ENCODE results near the gene SOBP. TPM values are rescaled to one million over a fixed set of nuclear protein-coding genes. Genes with fewer than 3 reads are reported as not detected.

The SOBP gene
- polyA plus RNA-seq, 1 donor (not counting 4 experiments of a cell fraction or from before 2014, with no cell fraction given): not detected

GRCh38 chr6:107634324-107635056, 144.6 kb downstream of the SOBP start:
- no peaks in the 10 kb centered on the region for H4K20me1 ChIP-seq (ENCODE audit: control insufficient read depth, extremely low read depth, insufficient read depth, low read length)
- H3K27me3 ChIP-seq (ENCODE audit: control insufficient read depth, extremely low read depth, insufficient read depth, low read length): peaks cover 40% of the 10 kb centered on the region
- H3K27ac ChIP-seq (ENCODE audit: control insufficient read depth, insufficient read depth, low read length): no peak overlapping the region
- H3K4me3 ChIP-seq (ENCODE audit: control insufficient read depth in 2 of 3, extremely low read depth in 1 of 3, insufficient read depth in 2 of 3, low read depth in 1 of 3, low read length in 3 of 3): no peak overlapping the region
- no peaks in the 10 kb centered on the region for H3K36me3 ChIP-seq (ENCODE audit: control insufficient read depth in 2 of 2, extremely low read depth in 1 of 2, insufficient read depth in 2 of 2, low read length in 2 of 2)
- H3K4me1 ChIP-seq (ENCODE audit: control insufficient read depth, extremely low read depth, insufficient read depth, low read length): no peaks in the 10 kb centered on the region
- no peak for DNase-seq (ENCODE audit: low read depth, low spot score)
- TF ChIP-seq, protein P1, sequence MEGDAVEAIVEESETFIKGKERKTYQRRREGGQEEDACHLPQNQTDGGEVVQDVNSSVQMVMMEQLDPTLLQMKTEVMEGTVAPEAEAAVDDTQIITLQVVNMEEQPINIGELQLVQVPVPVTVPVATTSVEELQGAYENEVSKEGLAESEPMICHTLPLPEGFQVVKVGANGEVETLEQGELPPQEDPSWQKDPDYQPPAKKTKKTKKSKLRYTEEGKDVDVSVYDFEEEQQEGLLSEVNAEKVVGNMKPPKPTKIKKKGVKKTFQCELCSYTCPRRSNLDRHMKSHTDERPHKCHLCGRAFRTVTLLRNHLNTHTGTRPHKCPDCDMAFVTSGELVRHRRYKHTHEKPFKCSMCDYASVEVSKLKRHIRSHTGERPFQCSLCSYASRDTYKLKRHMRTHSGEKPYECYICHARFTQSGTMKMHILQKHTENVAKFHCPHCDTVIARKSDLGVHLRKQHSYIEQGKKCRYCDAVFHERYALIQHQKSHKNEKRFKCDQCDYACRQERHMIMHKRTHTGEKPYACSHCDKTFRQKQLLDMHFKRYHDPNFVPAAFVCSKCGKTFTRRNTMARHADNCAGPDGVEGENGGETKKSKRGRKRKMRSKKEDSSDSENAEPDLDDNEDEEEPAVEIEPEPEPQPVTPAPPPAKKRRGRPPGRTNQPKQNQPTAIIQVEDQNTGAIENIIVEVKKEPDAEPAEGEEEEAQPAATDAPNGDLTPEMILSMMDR (optimal IDR thresholded peaks at IDR 0.05 in 1 of 3, IDR thresholded peaks at IDR 0.05 in 1 of 3, conservative IDR thresholded peaks at IDR 0.05 in 1 of 3; ENCODE audit: extremely low read depth in 1 of 3, insufficient read depth in 2 of 3, low read length in 3 of 3): no peak
- H3K79me2 ChIP-seq (ENCODE audit: control insufficient read depth, insufficient read depth, low read length): no peaks in the 10 kb centered on the region
- no peaks in the 10 kb centered on the region for H3K9me3 ChIP-seq (ENCODE audit: control insufficient read depth, low read depth, low read length)
- no peaks in the 10 kb centered on the region for H3K9me1 ChIP-seq (ENCODE audit: control insufficient read depth, extremely low read depth, insufficient read depth, low read length)
- dilution Hi-C loops (cut with MboI; ENCODE audit: extremely low pct_ligation_motif_present, low sequenced_read_pairs): no loop called here
- no peak overlapping the region for H2AFZ ChIP-seq (ENCODE audit: control insufficient read depth, low read length)
- FAIRE-seq: no peak
- no peak overlapping the region for H3K9ac ChIP-seq (ENCODE audit: control insufficient read depth, extremely low read depth, insufficient read depth, low read length)
- H3K4me2 ChIP-seq (ENCODE audit: control insufficient read depth, extremely low read depth, insufficient read depth, low read depth, low read length): peak overlapping the region; percentile 2

DNA sequence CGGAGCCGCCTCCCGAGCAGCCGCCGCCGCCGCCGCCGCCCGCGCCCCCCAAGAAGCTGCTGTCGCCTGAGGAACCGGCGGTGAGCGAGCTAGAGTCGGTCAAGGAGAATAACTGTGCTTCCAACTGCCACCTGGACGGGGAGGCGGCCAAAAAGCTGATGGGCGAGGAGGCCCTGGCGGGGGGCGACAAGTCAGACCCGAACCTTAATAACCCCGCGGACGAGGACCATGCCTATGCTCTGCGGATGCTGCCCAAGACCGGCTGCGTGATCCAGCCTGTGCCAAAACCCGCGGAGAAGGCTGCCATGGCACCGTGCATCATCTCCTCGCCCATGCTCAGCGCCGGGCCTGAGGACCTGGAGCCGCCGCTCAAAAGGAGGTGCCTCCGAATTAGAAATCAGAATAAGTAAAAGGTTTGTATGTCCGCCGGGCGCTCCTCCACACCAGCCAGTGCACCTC, 145.2 kb downstream of the SOBP start:
- dilution Hi-C loops (cut with MboI; ENCODE audit: extremely low pct_ligation_motif_present, low sequenced_read_pairs): no loop called here
- H3K9ac ChIP-seq (ENCODE audit: control insufficient read depth, extremely low read depth, insufficient read depth, low read length): no peak overlapping the region
- H2AFZ ChIP-seq (ENCODE audit: control insufficient read depth, low read length): no peak overlapping the region
- no peak for FAIRE-seq
- TF ChIP-seq EZH2 (IDR thresholded peaks at IDR 0.05; ENCODE audit: low read length): peak; percentile 49
- TF ChIP-seq, protein P1 (optimal IDR thresholded peaks at IDR 0.05 in 1 of 3, IDR thresholded peaks at IDR 0.05 in 1 of 3, conservative IDR thresholded peaks at IDR 0.05 in 1 of 3; ENCODE audit: extremely low read depth in 1 of 3, insufficient read depth in 2 of 3, low read length in 3 of 3): no peak
- no peaks in the 10 kb centered on the region for H3K4me1 ChIP-seq (ENCODE audit: control insufficient read depth, extremely low read depth, insufficient read depth, low read length)
- no peak for DNase-seq (ENCODE audit: low read depth, low spot score)
- H3K27ac ChIP-seq (ENCODE audit: control insufficient read depth, insufficient read depth, low read length): no peak overlapping the region
- no peaks in the 10 kb centered on the region for H3K9me3 ChIP-seq (ENCODE audit: control insufficient read depth, low read depth, low read length)
- H3K4me2 ChIP-seq (ENCODE audit: control insufficient read depth, extremely low read depth, insufficient read depth, low read depth, low read length): no peak overlapping the region
- H3K27me3 ChIP-seq (ENCODE audit: control insufficient read depth, extremely low read depth, insufficient read depth, low read length): peaks cover 40% of the 10 kb centered on the region
- H4K20me1 ChIP-seq (ENCODE audit: control insufficient read depth, extremely low read depth, insufficient read depth, low read length): no peaks in the 10 kb centered on the region
- no peaks in the 10 kb centered on the region for H3K9me1 ChIP-seq (ENCODE audit: control insufficient read depth, extremely low read depth, insufficient read depth, low read length)
- no peaks in the 10 kb centered on the region for H3K36me3 ChIP-seq (ENCODE audit: control insufficient read depth in 2 of 2, extremely low read depth in 1 of 2, insufficient read depth in 2 of 2, low read length in 2 of 2)
- H3K4me3 ChIP-seq (ENCODE audit: control insufficient read depth in 2 of 3, extremely low read depth in 1 of 3, insufficient read depth in 2 of 3, low read depth in 1 of 3, low read length in 3 of 3): no peak overlapping the region
- no peaks in the 10 kb centered on the region for H3K79me2 ChIP-seq (ENCODE audit: control insufficient read depth, insufficient read depth, low read length)
